Testis (tissue), 3 donors: ENCODE measurements around the gene SMG7. TPM values are rescaled to one million over a fixed set of nuclear protein-coding genes. Genes with fewer than 3 reads are reported as not detected.

ENCODE experiments used
- DNase-seq: peaks from one replicate; pipeline ENCODE4 v3.0.0-alpha.2; 2019
- H3K27ac ChIP-seq, 2 donors: fragments of 200-600 bp; sonication (generic); one replicate each; pipeline ENCODE4 v1.5.1; 2019
- H3K27me3 ChIP-seq: fragments of 200-600 bp; sonication (generic); one replicate; pipeline ENCODE4 v1.5.1; 2019
- H3K36me3 ChIP-seq: fragments of 200-600 bp; sonication (generic); one replicate; pipeline ENCODE4 v1.5.1; 2017; ENCODE audit warnings: low read depth; ENCODE audit errors: missing control alignments
- H3K4me1 ChIP-seq: fragments of 200-600 bp; sonication (generic); one replicate; pipeline ENCODE4 v1.5.1; 2019
- H3K4me3 ChIP-seq, 2 donors: fragments of 200-600 bp; sonication (generic); one replicate each; pipeline ENCODE4 v1.5.1; 2017 to 2019
- H3K9me3 ChIP-seq: fragments of 200-600 bp; sonication (generic); one replicate; pipeline ENCODE4 v1.5.1; 2017
- CTCF ChIP-seq, 3 experiments: fragments of 450-650 bp in 2 of 3; fragments of 200-600 bp in 1 of 3; sonication (generic) in 1 of 3; IDR thresholded peaks; one replicate each; pipeline ENCODE4 v1.5.1; 2016 to 2019; ENCODE audit warnings: antibody characterized with exemption in 3 of 3, mild to moderate bottlenecking in 2 of 3, moderate library complexity in 1 of 3
- POLR2A ChIP-seq: fragments of 450-650 bp; IDR thresholded peaks from one replicate; pipeline ENCODE4 v1.6.1; 2017; ENCODE audit warnings: antibody characterized with exemption, mild to moderate bottlenecking, moderate library complexity
- WGBS, 2 donors: methylation state at CpG; one replicate each; pipeline ENCODE4 v1.1.5; 2018; 5-methylcytosine and 5-hydroxymethylcytosine counted together
- intact Hi-C: fragments of 100-400 bp; cut with DNase I; formaldehyde crosslinking; loops from one replicate; pipeline ENCODE4 v1.15.1; 2023; ENCODE audit warnings: low total_unique reads
- polyA plus RNA-seq: library from polyadenylated mRNA; stranded (reverse); fragments of 350-450 nt; fragmentation: Illumina TruSeq; extraction: RNeasy Lipid Tissue Mini Kit (QIAGEN cat#74804); gene quantifications from one replicate; pipeline ENCODE4 v1.2.3, GENCODE V29; 2014; ENCODE audit warnings: low read depth, low replicate concordance; ENCODE audit not compliant: insufficient read depth
- total RNA-seq, 2 donors: library from RNA; depleted of rRNA; stranded (reverse); fragments of >200 nt; gene quantifications; one replicate each; pipeline ENCODE4 v1.2.3, GENCODE V29; 2016

SMG7 gene
- total and polyA plus RNA-seq, 3 donors from 2014 or later, result 109 to 157 (median 139) TPM

- H3K27ac ChIP-seq, result no peak overlapping the region
- WGBS, 2 donors, result 88 to 93% methylated on average over 5 of the region's 5 CpGs
- no peaks in the 10 kb centered on the region for H3K9me3 ChIP-seq
- H3K27me3 ChIP-seq, result no peaks in the 10 kb centered on the region
- TF ChIP-seq POLR2A (no peak), CTCF (IDR thresholded peaks at IDR 0.05) (no peak)
- H3K4me3 ChIP-seq, result no peak overlapping the region
- no peaks in the 10 kb centered on the region for H3K4me1 ChIP-seq
- H3K36me3 ChIP-seq, result no peaks in the 10 kb centered on the region
- intact Hi-C loops, result no loop called here
- DNase-seq, result no peak
Measured at GRCh38 chr1:183490932-183491331, 18.6 kb downstream of the SMG7 start.

GRCh38 chr1:183493540-183494245, 21.4 kb downstream of the SMG7 start:
- no peaks in the 10 kb centered on the region for H3K36me3 ChIP-seq
- no peaks in the 10 kb centered on the region for H3K27me3 ChIP-seq
- H3K4me3 ChIP-seq, result no peak overlapping the region
- 90 to 91% methylated on average over 12 of the region's 12 CpGs for WGBS, 2 donors
- H3K27ac ChIP-seq, result no peak overlapping the region
- DNase-seq, result no peak
- H3K9me3 ChIP-seq, result no peaks in the 10 kb centered on the region
- TF ChIP-seq POLR2A (no peak), CTCF (IDR thresholded peaks at IDR 0.05) (no peak)
- no peaks in the 10 kb centered on the region for H3K4me1 ChIP-seq
- intact Hi-C loops, result no loop called here

DNA sequence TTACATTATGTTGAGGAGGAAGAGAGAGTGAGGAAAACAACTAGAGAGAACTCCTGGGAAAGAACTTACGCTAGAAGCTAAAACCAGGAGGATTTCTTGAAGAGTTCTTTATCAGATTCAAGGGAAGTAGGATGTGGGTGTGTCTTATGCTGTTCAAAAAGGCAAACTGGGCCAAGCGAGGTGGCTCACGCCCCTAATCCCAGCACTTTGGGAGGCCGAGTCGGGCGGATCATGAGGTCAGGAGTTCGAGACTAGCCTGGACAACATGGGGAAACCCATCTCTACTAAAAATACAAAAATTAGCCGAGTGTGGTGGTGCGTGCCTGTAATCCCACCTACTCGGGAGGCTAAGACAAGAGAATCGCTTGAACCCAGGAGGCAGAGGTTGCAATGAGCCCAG, 23.1 kb downstream of the SMG7 start:
- H3K9me3 ChIP-seq, result no peaks in the 10 kb centered on the region
- no peaks in the 10 kb centered on the region for H3K4me1 ChIP-seq
- H3K27me3 ChIP-seq, result no peaks in the 10 kb centered on the region
- intact Hi-C loops, result no loop called here
- H3K27ac ChIP-seq, result no peak overlapping the region
- no peak overlapping the region for H3K4me3 ChIP-seq
- DNase-seq, result no peak
- TF ChIP-seq POLR2A (no peak), CTCF (IDR thresholded peaks at IDR 0.05) (no peak)
- 95 to 97% methylated on average over 11 of the region's 11 CpGs for WGBS, 2 donors
- no peaks in the 10 kb centered on the region for H3K36me3 ChIP-seq

- H3K9me3 ChIP-seq, result no peaks in the 10 kb centered on the region
- WGBS, 2 donors, result 95 to 97% methylated on average over 2 of the region's 2 CpGs
- TF ChIP-seq POLR2A (no peak), CTCF (IDR thresholded peaks at IDR 0.05) (no peak)
- intact Hi-C loops, result no loop called here
- H3K36me3 ChIP-seq, result no peaks in the 10 kb centered on the region
- no peak overlapping the region for H3K4me3 ChIP-seq
- no peaks in the 10 kb centered on the region for H3K27me3 ChIP-seq
- H3K27ac ChIP-seq, result no peak overlapping the region
- no peaks in the 10 kb centered on the region for H3K4me1 ChIP-seq
- DNase-seq, result no peak
Measured at GRCh38 chr1:183497218-183497617, 24.9 kb downstream of the SMG7 start.
